GM21515 (cell line): Measurements from ENCODE around the gene ZNF789.
A peak's percentile ranks its signal among the peaks of the same experiment; 100 is the strongest.
"Not testable (repeated sequence)": the region's sequence is repeated elsewhere in the genome, so short reads cannot be mapped to it uniquely, and the experiment has no call there.

ENCODE experiments used
- ATAC-seq: cut with Tn5 transposase; IDR thresholded peaks from one replicate; pipeline ENCODE4 v1.9.1; 2021; ENCODE audit not compliant: unreplicated experiment

The ZNF789 gene

GRCh38 chr7:99501236-99501635, 28.5 kb downstream of the ZNF789 start:
- not testable (repeated sequence) for ATAC-seq

GRCh38 chr7:99504281-99504602, 31.6 kb downstream of the ZNF789 start:
- ATAC-seq: no peak

- ATAC-seq: peak; percentile 73
These were observed 32.1 kb downstream of the ZNF789 start, which contains the start of gene ZKSCAN5 for GRCh38 chr7:99504603-99505323. TSS of gene ZKSCAN5 (plus strand) at chr7:99504662. CDS start at chr7:99506045, 1,383 bp downstream.

GRCh38 chr7:99505324-99505662, 32.6 kb downstream of the ZNF789 start:
- ATAC-seq: no peak

- ATAC-seq: no peak
These were observed 41.4 kb downstream of the ZNF789 start for GRCh38 chr7:99514050-99514449.

- no peak for ATAC-seq
These were observed 48.7 kb downstream of the ZNF789 start for GRCh38 chr7:99521399-99521798.

- no peak for ATAC-seq
These were observed 53.2 kb downstream of the ZNF789 start for GRCh38 chr7:99525713-99526440.

GRCh38 chr7:99531354-99531765, 58.7 kb downstream of the ZNF789 start:
- no peak for ATAC-seq

- ATAC-seq: no peak
These were observed 63.0 kb downstream of the ZNF789 start for GRCh38 chr7:99535667-99536066.
